ENCODE measurements around the gene CEP85L.

CEP85L gene

GRCh38 chr6:118651282-118652050 is at the start of gene CEP85L:
Gene CEP85L (minus strand): TSS chr6:118651591. CDS start chr6:118651269, 322 bp downstream.
- peak; percentile 94 for DNase-seq (ENCODE audit: low spot score)
- no peak for FAIRE-seq

- FAIRE-seq (no peak), DNase-seq (ENCODE audit: low spot score) (no peak)
Measured at GRCh38 chr6:118700531-118700930, 49.1 kb upstream of the CEP85L start.

- FAIRE-seq = no peak
- DNase-seq (ENCODE audit: low spot score) = no peak
Measured at GRCh38 chr6:118697554-118697953, 46.2 kb upstream of the CEP85L start.

GRCh38 chr6:118696271-118696670 is 44.9 kb upstream of the CEP85L start:
- no peak for FAIRE-seq
- DNase-seq (ENCODE audit: low spot score) = no peak

- DNase-seq (ENCODE audit: low spot score) = no peak
- no peak for FAIRE-seq
Measured at GRCh38 chr6:118693562-118693961, 42.2 kb upstream of the CEP85L start.

- FAIRE-seq = no peak
- DNase-seq (ENCODE audit: low spot score) = no peak
Measured at GRCh38 chr6:118685823-118686449, 34.5 kb upstream of the CEP85L start.

GRCh38 chr6:118683881-118684872 is 32.8 kb upstream of the CEP85L start:
- FAIRE-seq (no peak), DNase-seq (ENCODE audit: low spot score) (no peak)

GRCh38 chr6:118680452-118681095 is 29.2 kb upstream of the CEP85L start:
- no peak for FAIRE-seq

GRCh38 chr6:118679327-118679901 is 28.0 kb upstream of the CEP85L start:
- no peak for FAIRE-seq
- no peak for DNase-seq (ENCODE audit: low spot score)

More at GRCh38 chr6:118680452-118681095, 29.2 kb upstream of the CEP85L start:
- no peak for DNase-seq (ENCODE audit: low spot score)

- no peak for FAIRE-seq
- DNase-seq (ENCODE audit: low spot score) = no peak
Measured at GRCh38 chr6:118678866-118679265, 27.5 kb upstream of the CEP85L start.

- DNase-seq (ENCODE audit: low spot score) (no peak), FAIRE-seq (no peak)
Measured at GRCh38 chr6:118677193-118677592, 25.8 kb upstream of the CEP85L start.

GRCh38 chr6:118675225-118675624 is 23.8 kb upstream of the CEP85L start:
- DNase-seq (ENCODE audit: low spot score) (no peak), FAIRE-seq (no peak)

GRCh38 chr6:118674772-118675171 is 23.4 kb upstream of the CEP85L start:
- FAIRE-seq = no peak
- no peak for DNase-seq (ENCODE audit: low spot score)

GRCh38 chr6:118672678-118673077 is 21.3 kb upstream of the CEP85L start:
- DNase-seq (ENCODE audit: low spot score) = no peak
- FAIRE-seq = no peak

- no peak for DNase-seq (ENCODE audit: low spot score)
- no peak for FAIRE-seq
Measured at GRCh38 chr6:118669561-118669960, 18.2 kb upstream of the CEP85L start.

- DNase-seq (ENCODE audit: low spot score) (no peak), FAIRE-seq (no peak)
Measured at GRCh38 chr6:118668761-118669385, 17.5 kb upstream of the CEP85L start.

- no peak for FAIRE-seq
- no peak for DNase-seq (ENCODE audit: low spot score)
Measured at GRCh38 chr6:118667988-118668387, 16.6 kb upstream of the CEP85L start.

GRCh38 chr6:118665011-118665410 is 13.6 kb upstream of the CEP85L start:
- FAIRE-seq (no peak), DNase-seq (ENCODE audit: low spot score) (no peak)

GRCh38 chr6:118663993-118664985 is 12.9 kb upstream of the CEP85L start:
- FAIRE-seq (no peak), DNase-seq (ENCODE audit: low spot score) (no peak)
